Large intestine (tissue), 3 donors: Measurements from ENCODE around the gene SLIRP. TPM values are rescaled to one million over a fixed set of nuclear protein-coding genes. Genes with fewer than 3 reads are reported as not detected.
"Not testable (repeated sequence)": the region's sequence is repeated elsewhere in the genome, so short reads cannot be mapped to it uniquely, and the experiment has no call there.

Source experiments
- DNase-seq, 2 donors: peaks; one replicate each; pipeline versions ENCODE4 v3.0.0 to v3.0.0-alpha.2; 2013
- H3K27ac ChIP-seq: one replicate; pipeline ENCODE4 v1.5.1; 2013; ENCODE audit warnings: low read length
- H3K27me3 ChIP-seq: 2 replicates; pipeline ENCODE4 v1.6.1; 2013; ENCODE audit warnings: low read length; ENCODE audit not compliant: control insufficient read depth, insufficient read depth
- H3K36me3 ChIP-seq: 2 replicates; pipeline ENCODE4 v1.6.1; 2013; ENCODE audit warnings: low read length; ENCODE audit not compliant: control insufficient read depth, insufficient read depth
- H3K4me1 ChIP-seq: one replicate; pipeline ENCODE4 v1.6.1; 2013; ENCODE audit warnings: low read length; ENCODE audit not compliant: control insufficient read depth, insufficient read depth
- H3K4me3 ChIP-seq: one replicate; pipeline ENCODE4 v1.5.1; 2013; ENCODE audit warnings: low read length
- H3K9me3 ChIP-seq: one replicate; pipeline ENCODE4 v1.6.1; 2013; ENCODE audit warnings: mild to moderate bottlenecking, low read depth, low read length, moderate library complexity; ENCODE audit not compliant: control insufficient read depth
- WGBS: methylation state at CpG from one replicate; pipeline ENCODE4 v1.1.5; 2013; ENCODE audit warnings: low lambda C conversion rate; ENCODE audit not compliant: insufficient coverage; 5-methylcytosine and 5-hydroxymethylcytosine counted together
- polyA plus RNA-seq: library from polyadenylated mRNA; unstranded; fragments of 120-200 nt; gene quantifications from one replicate; pipeline ENCODE4 v1.2.1, GENCODE V29; 2013

Gene SLIRP
- polyA plus RNA-seq, 1 donor, result 115 TPM

DNA sequence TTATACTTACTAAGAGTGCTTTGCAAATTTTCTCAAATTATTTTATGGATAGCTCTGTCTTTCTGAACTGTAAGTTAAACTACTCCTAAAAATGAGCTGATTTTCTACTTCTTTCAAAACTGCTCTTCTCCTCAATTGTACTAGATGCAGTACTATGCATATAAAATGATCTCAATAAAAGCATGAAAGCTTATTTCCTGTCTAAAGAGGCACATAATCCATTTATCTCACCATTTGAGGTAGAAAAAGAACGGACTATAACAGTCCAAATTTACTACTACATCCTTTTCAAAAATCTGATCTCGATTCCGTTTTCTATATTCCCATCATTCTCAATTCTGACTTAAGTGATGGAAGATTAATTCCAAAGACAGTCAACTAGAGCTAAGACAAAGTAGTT lies 14.4 kb downstream of the SLIRP start:
- no peak for DNase-seq
- Histone ChIP-seq H3K4me3 (no peak overlapping the region), H3K4me1 (no peaks in the 10 kb centered on the region), H3K27ac (no peak overlapping the region), H3K27me3 (no peaks in the 10 kb centered on the region), H3K9me3 (no peaks in the 10 kb centered on the region), H3K36me3 (peaks cover 73% of the 10 kb centered on the region)
- WGBS, result 100% methylated on average over 2 of the region's 3 CpGs

DNA sequence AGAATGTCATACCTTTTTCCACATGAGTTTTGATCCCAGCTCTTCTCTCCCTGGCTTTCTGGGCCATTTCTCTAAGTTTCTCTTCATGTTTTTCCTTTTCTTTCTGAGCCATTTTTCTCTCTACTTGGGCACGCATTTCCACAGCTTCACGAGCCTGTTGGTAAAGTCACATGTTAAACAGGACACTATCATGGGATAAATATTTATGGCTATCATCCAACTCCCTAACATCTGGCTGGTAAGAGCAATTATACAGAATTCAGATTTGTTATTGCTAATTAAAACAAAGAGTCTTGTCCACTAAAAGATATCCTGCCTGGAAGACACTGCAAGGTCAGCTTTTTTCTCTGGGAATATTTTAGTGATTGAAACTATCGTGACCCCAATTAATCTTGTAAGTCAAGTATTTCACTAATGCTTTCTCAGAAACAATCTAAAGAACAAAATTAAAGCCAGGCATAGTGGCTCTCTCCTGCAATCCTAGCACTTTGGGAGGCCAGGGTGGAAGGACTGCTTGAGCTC lies 23.1 kb downstream of the SLIRP start:
- Histone ChIP-seq H3K27ac (no peak overlapping the region), H3K27me3 (no peaks in the 10 kb centered on the region), H3K4me3 (no peak overlapping the region), H3K36me3 (peaks cover 75% of the 10 kb centered on the region), H3K9me3 (no peaks in the 10 kb centered on the region), H3K4me1 (no peaks in the 10 kb centered on the region)
- WGBS, result 100% methylated on average over 1 of the region's 3 CpGs
- no peak for DNase-seq

DNA sequence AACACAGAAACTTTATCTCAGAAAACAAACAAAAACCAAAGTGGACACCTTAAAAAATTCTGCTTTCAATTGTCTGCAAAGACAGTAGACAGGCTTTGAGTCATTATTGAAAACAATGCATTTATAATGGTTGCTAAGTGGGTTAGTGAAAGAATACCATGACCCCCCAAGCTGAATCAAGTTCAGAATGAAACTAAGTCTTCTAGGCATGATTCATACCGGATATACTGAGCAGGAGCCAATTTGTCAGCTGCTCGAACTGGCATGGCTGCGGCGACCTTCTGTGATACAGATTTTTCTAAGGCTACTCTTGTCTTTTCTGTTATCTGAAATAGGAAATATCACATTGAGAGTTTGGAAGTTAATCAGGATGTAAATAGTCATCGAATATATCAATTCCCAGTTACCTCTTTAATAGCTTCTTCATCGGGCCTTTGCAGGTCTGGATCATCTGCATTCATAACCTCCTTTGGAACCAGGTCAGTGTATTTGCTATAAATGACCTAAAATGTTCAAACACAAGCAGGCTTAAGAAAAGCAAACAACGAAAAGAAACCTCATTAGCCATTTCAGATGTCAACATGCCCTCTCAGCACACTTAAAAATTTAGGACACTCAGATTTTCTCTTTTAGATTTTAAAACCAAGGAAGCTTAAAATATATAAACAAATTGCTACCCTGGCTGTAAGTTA lies 30.8 kb downstream of the SLIRP start:
- WGBS, result 80% methylated on average over 1 of the region's 7 CpGs
- H3K9me3 ChIP-seq, result no peaks in the 10 kb centered on the region
- H3K36me3 ChIP-seq, result peaks cover 38% of the 10 kb centered on the region
- no peak for DNase-seq
- H3K4me1 ChIP-seq, result no peaks in the 10 kb centered on the region
- H3K4me3 ChIP-seq, result no peak overlapping the region
- no peak overlapping the region for H3K27ac ChIP-seq
- no peaks in the 10 kb centered on the region for H3K27me3 ChIP-seq

DNA sequence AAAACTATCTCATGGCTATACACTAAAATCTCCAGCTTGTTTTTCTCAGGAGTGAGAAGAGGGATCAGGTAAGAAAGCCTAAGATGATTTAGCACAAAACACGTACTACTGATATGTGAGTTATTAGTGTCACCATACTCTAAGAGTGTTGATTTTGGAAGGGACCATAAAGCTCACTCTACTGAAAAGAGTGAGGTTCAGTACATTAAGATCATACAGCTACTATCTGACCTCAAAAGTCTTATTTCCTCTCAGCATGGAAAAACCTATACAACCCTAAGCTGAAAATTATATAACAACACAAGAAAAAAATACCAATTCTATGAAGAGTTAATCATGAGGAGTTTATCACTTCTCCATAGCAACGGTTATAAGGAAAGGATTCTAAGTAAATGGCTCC lies 33.5 kb downstream of the SLIRP start:
- DNase-seq, result no peak
- Histone ChIP-seq H3K9me3 (no peaks in the 10 kb centered on the region), H3K27me3 (no peaks in the 10 kb centered on the region), H3K36me3 (peaks cover 33% of the 10 kb centered on the region), H3K27ac (no peak overlapping the region), H3K4me3 (no peak overlapping the region), H3K4me1 (no peaks in the 10 kb centered on the region)
- 86% methylated on average over 2 of the region's 2 CpGs for WGBS

DNA sequence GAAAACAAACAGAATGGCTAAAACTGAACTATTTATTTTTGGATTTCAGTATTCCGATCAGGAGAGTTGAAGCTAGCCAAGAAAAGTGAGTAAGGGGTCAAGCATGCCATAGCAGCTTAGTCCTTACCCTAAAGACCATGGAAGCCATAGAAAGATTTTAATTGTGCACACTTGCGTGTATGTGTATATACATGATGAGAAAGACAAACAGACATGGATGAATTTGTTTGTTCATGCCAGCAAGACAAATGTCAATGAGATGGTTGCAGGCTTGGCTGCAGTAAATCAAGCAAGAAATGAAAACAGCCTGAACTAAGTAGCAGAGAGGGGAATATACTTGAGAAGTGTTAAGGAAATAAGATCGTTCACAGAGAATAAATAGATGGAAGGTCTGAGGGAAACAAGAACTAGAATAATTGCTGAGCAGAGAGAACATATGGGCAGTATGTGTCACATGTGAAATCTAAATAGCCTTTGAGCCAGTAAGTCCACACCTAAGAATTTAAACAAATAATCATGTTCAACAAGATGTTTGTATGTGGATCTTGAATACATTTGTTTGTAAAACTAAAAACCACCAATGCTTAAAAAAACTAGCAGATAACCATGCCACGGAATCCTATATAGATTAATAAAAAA lies 38.3 kb downstream of the SLIRP start:
- H3K27ac ChIP-seq, result no peak overlapping the region
- no peaks in the 10 kb centered on the region for H3K27me3 ChIP-seq
- DNase-seq, result no peak
- H3K4me1 ChIP-seq, result no peaks in the 10 kb centered on the region
- peaks cover 3% of the 10 kb centered on the region for H3K9me3 ChIP-seq
- 90% methylated on average over 3 of the region's 4 CpGs for WGBS
- peaks cover 38% of the 10 kb centered on the region for H3K36me3 ChIP-seq
- H3K4me3 ChIP-seq, result no peak overlapping the region

DNA sequence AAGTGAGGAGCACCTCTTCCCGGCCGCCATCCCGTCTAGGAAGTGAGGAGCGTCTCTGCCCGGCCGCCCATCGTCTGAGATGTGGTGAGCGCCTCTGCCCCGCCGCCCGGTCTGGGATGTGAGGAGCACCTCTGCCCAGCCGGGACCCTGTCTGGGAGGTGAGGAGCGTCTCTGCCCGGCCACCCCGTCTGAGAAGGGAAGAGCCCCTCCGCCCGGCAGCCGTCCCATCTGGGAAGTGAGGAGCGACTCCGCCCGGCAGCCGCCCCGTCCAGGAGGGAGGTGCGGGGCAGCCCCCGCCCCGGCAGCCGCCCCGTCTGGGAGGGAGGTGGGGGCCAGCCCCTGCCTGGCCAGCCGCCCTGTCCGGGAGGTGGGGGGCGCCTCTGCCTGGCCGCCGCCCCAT lies 39.5 kb downstream of the SLIRP start:
- H3K27me3 ChIP-seq, H3K27ac ChIP-seq, H3K4me1 ChIP-seq, H3K4me3 ChIP-seq, H3K9me3 ChIP-seq, DNase-seq: not testable (repeated sequence)
- WGBS, result no CpG with 5 or more reads among the region's 33 CpGs
- peaks cover 45% of the 10 kb centered on the region for H3K36me3 ChIP-seq

DNA sequence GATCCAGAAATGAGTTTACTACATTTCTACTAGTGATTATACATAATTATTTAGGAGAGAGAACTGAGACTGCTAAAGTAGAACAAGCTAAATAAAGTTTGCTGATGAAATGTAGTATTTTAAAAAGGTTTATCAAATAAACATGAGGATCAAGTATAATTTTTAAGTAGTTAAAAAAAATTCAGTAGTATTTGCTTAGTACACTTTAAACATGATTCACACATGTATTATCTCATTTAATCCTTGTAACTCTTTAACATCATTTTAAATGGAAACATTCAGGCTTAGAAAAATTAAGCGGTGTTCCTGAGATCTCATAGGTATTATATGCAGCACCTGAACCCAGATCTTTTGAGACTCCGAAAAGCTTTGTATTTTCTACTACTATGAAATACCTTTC lies 44.4 kb downstream of the SLIRP start:
- peaks cover 3% of the 10 kb centered on the region for H3K9me3 ChIP-seq
- peaks cover 57% of the 10 kb centered on the region for H3K36me3 ChIP-seq
- H3K27me3 ChIP-seq, result no peaks in the 10 kb centered on the region
- DNase-seq, result no peak
- H3K27ac ChIP-seq, result no peak overlapping the region
- no peaks in the 10 kb centered on the region for H3K4me1 ChIP-seq
- WGBS, result 100% methylated on average over 2 of the region's 2 CpGs
- no peak overlapping the region for H3K4me3 ChIP-seq

DNA sequence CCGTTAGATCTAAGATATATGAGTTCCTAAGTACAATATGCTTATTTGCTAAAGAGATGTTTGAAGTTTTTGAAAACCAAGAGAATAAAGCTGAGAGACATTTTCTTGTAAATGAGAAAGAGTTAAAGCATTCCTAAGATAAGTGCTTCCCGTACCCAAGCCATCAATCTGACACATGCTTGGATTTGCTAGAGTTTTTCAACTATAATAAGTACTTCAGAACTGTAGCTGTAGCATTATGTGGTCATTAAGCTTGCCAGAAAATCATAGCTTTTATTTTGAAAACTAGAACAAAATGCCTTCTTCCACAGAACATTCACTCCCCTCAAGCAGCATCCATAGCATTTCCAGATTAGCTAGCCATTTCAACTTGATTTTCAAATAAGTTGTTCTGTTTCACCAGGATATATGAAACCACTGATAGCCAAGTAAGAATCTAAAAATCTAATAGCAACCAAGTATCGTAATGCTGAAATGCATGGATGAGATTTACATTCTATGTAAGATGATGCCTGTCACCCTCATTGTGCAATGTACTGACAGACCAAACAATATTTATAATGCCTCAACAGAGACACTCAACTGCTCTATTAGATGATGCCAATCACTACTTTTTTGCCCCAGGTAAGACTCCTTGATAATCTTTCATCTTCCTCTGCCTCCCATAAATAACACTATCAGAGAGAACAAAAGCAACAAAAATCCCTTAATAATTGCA lies 45.1 kb downstream of the SLIRP start:
- Histone ChIP-seq H3K36me3 (peaks cover 55% of the 10 kb centered on the region), H3K4me3 (no peak overlapping the region)
- 90% methylated on average over 2 of the region's 3 CpGs for WGBS

DNA sequence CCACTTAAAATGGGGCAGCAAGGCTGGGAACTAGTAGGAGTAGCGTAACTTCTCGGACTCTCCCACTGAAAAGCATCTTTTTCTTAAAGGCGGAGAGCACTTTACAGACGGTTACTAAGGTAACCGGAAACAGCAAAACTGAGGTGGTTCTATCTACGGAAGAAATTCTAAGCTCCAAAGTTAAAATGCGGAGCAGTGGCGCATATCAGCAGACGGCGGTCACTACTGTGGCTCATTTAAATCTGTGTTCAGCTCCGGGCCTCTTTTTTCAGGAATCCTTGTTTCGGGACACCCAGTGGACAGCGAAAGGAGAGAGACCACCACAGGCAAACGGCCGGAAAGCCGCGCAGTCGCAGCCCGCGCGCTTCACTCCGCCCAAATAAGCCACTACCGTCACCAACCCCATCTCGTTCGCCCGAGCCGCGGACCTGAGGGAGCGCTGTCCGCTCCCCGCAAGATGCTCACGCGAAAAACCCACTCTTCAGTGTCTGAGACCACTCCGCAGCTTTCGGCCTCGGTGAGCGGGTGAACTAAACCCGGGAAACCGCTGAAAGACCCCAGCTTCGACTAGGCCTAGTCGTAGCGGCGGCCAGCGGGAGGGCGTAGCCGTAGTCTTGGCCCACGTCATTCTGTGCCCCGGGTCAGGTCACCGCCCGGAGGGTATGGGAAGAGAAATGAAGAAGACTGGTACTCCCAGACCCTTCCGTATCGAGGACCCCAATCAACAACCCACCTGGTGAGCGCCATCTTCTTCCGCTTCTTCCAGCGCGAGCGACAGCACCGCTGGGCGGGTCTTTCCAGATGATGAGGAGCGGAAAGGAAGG lies 52.7 kb downstream of the SLIRP start, which contains the start of gene SNW1:
Gene SNW1 (minus strand): TSS at position 776 of the 824 bp plus-strand sequence. CDS start 29 bp downstream, at position 747.
- H3K4me3 ChIP-seq, result peak within 1 kb of the TSS; percentile 94

More for the DNA sequence above, 45.1 kb downstream of the SLIRP start:
- no peaks in the 10 kb centered on the region for H3K9me3 ChIP-seq
- no peaks in the 10 kb centered on the region for H3K27me3 ChIP-seq
- no peaks in the 10 kb centered on the region for H3K4me1 ChIP-seq
- no peak overlapping the region for H3K27ac ChIP-seq
- no peak for DNase-seq

More for the DNA sequence above, 52.7 kb downstream of the SLIRP start, which contains the start of gene SNW1:
- Histone ChIP-seq H3K9me3 (no peaks in the 10 kb centered on the region), H3K4me1 (peaks cover 6% of the 10 kb centered on the region), H3K27me3 (no peaks in the 10 kb centered on the region), H3K36me3 (peaks cover 11% of the 10 kb centered on the region), H3K27ac (peak within 1 kb of the TSS; percentile 83)
- DNase-seq, result peak; percentile 95
- no CpG with 5 or more reads among the region's 60 CpGs for WGBS
